GM19351 (cell line): ENCODE measurements around the gene NHEJ1.

Source experiments
- ATAC-seq: cut with Tn5 transposase; IDR thresholded peaks from one replicate; pipeline ENCODE4 v1.9.1; 2021; ENCODE audit warnings: mild to moderate bottlenecking, moderate library complexity; ENCODE audit not compliant: unreplicated experiment

The NHEJ1 gene

DNA sequence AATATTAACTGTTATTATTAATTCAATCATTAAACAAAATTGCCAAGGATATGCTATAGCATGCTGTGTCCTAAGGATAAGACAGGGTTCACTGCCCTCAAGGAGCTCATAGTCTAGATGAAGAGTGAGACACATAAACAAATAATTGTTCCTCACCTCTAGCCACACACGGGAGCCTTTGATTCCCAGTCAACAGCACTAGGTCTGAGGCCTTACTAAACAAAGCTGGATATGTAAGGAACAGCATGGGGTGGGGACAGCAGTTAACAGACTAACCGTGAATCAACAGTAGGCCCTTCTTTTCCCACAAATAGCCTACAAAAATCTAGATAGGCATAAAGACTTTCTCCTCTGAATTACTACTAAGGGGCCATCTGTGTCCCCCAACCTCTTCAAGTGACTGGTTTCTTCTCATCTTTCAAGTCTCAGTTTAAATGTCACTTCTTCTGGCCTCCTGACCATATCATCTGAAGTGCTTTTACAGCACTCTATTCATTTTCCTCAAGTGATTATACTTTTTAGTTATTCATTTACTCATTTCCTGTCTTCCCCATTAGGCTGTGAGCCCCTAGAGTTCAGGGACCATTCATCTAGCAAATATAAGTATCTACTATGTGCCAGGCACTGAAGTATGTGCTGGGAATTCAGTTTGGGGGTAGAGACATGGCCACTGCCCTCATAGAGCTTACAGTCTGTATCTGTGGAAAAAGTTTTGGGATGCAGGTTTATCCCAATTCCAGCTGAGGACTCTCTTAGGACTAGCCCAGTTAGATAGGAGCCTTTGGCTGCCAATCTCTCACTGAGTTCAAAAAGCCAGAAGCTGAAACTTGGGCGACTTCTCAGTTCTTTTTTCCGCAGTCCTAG, 69.9 kb downstream of the NHEJ1 start:
- no peak for ATAC-seq

GRCh38 chr2:219089330-219089729, 71.3 kb downstream of the NHEJ1 start:
- no peak for ATAC-seq

DNA sequence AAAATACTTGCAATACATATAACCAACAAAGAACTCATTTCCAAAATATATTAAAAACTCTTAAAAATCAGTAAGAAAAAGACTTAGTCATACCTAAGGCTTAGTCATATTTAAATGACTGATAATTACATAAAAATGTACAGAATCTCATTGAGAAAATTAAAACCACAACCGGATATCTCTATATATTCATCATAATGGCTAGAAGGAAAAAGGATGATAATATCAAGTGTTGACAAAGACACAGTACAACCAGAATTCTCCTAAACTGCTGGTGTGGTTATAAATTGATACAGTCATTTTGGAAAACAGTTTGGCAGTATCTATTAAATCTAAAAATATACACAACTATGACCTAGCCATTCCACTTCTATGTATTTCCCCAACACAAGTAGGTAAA, 72.8 kb downstream of the NHEJ1 start:
- ATAC-seq: no peak

DNA sequence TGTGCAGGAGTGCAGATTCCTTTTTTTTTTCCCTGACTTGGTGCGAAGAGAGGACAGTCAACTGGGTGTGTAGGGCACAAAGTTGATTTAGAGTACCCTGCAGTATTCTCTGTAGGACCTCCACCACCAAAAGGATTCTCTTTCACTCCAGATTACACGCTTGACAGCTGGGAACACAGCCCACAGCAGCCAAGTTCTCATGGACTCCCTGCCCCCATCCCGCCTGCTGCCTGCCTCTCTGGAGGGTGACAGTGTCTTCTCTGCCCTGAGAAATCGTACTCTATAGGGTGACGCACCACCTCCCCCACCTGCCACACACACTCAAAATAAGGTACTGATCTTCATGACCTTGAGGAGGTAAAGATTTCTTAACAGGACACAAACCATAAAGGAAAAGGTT, 73.3 kb downstream of the NHEJ1 start:
- no peak for ATAC-seq

- ATAC-seq: no peak
Measured at GRCh38 chr2:219086196-219086595, 74.4 kb downstream of the NHEJ1 start.

- ATAC-seq: no peak
Measured at GRCh38 chr2:219084791-219085190, 75.8 kb downstream of the NHEJ1 start.

GRCh38 chr2:219082332-219082958, 78.2 kb downstream of the NHEJ1 start:
- ATAC-seq: no peak

GRCh38 chr2:219081701-219082331, 78.8 kb downstream of the NHEJ1 start:
- no peak for ATAC-seq

GRCh38 chr2:219081096-219081495, 79.5 kb downstream of the NHEJ1 start:
- ATAC-seq: no peak

DNA sequence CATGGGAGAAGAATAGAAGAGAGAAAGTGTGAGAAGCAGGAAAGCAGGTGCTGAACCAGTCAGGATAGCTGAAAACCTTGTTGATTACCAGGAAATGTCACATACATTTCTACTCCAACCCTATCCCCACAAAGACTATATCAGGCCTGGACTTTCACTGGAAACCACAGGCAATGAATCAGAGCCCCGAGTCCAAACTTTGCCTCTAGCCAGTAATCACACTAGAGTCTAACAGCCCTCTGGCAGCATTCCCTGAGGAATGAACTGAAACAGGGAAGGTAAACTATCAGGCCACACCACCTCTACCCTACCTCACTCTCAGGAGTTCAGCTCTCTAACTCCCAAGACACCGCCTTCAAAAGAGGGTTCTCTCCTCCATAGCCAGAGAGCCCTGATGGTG, 81.2 kb downstream of the NHEJ1 start:
- ATAC-seq: no peak

DNA sequence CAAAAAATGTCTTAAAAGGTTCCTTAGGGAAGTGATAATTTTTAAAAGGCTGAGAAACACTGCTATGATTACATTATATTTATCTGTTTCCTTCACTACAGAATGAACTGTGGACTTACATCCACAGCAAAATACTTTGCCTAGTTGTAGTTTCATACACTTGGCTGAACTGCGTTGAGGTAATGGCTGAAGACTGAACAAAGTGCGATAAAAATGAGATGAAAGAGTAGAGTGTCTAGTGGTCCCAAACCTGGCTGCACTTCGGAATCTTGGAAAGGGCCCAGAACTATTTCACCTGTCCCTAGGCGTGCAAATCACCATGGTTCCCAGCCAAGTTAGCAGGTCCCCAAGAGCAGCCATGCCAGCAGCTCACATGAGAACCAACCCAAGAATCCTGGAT, 81.7 kb downstream of the NHEJ1 start:
- no peak for ATAC-seq

GRCh38 chr2:219078126-219078525, 82.5 kb downstream of the NHEJ1 start:
- no peak for ATAC-seq

DNA sequence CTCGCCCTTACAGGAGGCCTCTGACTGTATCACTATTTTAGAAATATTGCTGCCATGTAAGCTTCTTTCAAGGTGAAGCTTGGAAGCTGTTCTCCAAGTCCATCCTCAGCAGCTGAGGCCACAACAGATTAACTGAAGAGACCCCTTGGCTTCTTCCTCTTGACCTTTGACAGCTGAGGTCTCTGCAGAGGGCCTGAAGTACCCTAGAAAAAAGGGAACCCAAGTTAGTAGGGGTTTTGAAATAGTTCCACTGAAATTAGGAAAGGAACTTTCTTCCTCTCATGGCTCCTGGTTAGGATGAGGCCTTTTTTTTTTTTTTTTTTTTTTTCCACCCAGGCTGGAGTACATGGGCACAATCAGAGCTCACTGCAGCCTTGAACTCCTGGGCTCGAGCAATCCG, 84.4 kb downstream of the NHEJ1 start:
- no peak for ATAC-seq

DNA sequence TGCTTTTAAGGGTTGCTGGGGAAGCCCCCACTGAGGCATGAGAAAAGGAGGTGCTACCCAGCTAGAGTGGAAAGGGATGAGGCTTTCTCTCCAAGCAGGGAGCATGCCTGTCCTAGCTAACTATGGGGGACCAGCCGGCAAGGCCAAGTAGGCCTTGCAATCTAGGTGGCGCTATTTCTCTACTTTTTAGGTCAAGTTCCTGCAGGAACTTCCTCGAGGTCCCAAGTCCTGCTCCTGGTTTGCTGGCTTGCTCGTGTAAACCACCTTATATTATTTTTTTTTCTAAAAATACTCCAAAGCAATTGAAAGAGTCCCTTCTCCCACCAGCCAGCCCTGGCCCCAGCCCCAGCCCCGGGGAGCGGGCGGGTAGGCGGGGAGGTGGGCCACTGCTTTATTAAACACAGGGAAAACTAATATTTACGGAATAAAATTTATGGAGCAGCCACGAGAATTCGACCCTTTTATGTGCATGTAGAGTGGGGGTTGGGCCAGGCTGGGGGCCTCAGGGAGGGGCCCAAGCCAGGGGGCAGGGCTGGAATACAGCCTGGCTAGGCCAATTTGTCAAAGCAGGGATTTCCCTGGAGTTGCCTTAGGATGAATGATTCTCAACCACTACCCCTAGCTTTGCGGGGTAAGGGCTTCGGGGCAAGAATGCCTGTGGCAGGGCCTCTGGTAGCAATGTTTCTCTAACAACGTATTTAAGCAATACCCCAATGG, 87.0 kb downstream of the NHEJ1 start:
- no peak for ATAC-seq

GRCh38 chr2:219072741-219073250, 87.8 kb downstream of the NHEJ1 start:
- no peak for ATAC-seq

DNA sequence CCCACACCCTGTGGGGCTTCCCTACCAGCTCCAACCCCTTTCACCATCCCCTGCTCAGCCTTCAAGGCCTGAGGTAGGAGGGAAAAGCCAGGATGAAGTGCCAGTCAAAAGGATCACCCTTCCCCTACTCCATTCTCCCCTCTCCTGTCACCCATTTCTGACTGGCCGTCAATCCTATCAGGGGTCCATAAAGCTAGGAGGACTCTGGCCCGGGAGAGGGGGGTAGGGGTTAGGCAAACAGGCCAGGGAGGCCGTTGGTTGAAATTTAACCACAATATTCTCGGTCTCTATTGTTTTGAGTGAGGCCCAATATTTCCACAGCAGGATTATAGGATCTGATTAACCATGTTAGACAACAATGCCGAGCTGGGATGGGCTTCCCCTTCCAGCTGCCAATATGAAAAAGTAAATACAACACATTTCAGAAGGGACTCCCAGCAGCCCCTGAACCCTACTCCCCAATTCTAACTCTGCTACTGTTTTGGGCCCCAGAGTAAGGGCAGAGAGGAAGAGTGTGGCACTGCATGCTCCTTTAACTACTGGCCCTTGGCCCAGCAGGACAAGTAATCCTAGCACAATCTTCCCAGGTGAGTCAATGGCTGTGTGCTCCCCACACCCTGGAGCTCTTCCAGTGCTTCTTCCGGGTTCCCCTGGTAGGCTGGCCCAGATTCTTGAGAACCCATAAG, 89.3 kb downstream of the NHEJ1 start:
- ATAC-seq: no peak

- ATAC-seq: no peak
Measured at GRCh38 chr2:219065484-219065883, 95.1 kb downstream of the NHEJ1 start.

DNA sequence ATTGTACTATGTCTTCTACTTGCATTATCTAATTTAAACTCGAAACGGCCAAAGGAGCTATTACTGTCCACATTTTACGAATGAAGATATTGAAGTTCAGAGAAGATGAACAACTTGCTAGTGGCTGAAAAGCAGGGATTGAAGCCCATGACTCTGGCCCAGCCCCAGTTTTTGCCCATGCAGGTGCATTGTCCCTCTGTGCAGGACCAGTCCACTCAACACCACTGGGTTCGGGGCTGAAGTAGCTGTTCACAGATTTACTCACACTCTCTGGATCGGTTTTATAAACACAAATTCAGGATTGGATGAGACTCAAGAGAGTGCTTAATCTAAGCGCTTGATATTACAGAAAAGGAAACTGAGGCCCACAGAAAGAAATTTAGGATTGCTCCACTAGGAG, 98.5 kb downstream of the NHEJ1 start:
- no peak for ATAC-seq

- no peak for ATAC-seq
Measured at GRCh38 chr2:219060821-219061791, 99.5 kb downstream of the NHEJ1 start, which contains the start of gene IHH. TSS of gene IHH (minus strand) at chr2:219060921. CDS start at chr2:219060467, 454 bp downstream.
